HepG2 (cell line): ENCODE results near the gene VPS18. TPM values are rescaled to one million over a fixed set of nuclear protein-coding genes. Genes with fewer than 3 reads are reported as not detected.

ENCODE experiments used
- ATF3 ChIP-seq: sonication (generic); formaldehyde crosslinking; IDR thresholded peaks from 2 replicates; pipeline ENCODE4 v1.4.0; 2020; ENCODE audit warnings: missing genetic modification reagents
- FOXA1 ChIP-seq, 2 experiments: fragments of 450-650 bp in 1 of 2; sonication (generic) in 1 of 2; formaldehyde crosslinking in 1 of 2; IDR thresholded peaks; 2 replicates each; pipeline versions ENCODE4 v1.4.0 to v1.6.1; 2016 to 2020; ENCODE audit warnings: missing genetic modification reagents in 1 of 2
- HDAC1 ChIP-seq: sonication (generic); formaldehyde crosslinking; IDR thresholded peaks from 2 replicates; pipeline ENCODE4 v1.5.1; 2020; ENCODE audit warnings: mild to moderate bottlenecking, missing genetic modification reagents
- NCOA2 ChIP-seq: sonication (generic); formaldehyde crosslinking; IDR thresholded peaks from 2 replicates; pipeline ENCODE4 v1.8.0; 2022; ENCODE audit warnings: inconsistent platforms
- SP4 ChIP-seq: sonication (generic); formaldehyde crosslinking; IDR thresholded peaks from 2 replicates; pipeline ENCODE4 v1.8.1; 2023; ENCODE audit warnings: mild to moderate bottlenecking, missing genetic modification reagents
- TBX2 ChIP-seq: sonication (generic); formaldehyde crosslinking; IDR thresholded peaks from 2 replicates; pipeline ENCODE4 v1.5.0; 2020; ENCODE audit warnings: missing genetic modification reagents, mild to moderate bottlenecking, borderline replicate concordance
- ZNF367 ChIP-seq: sonication (generic); formaldehyde crosslinking; IDR thresholded peaks from 2 replicates; pipeline ENCODE4 v1.4.0; 2020; ENCODE audit warnings: missing genetic modification reagents, borderline replicate concordance
- polyA plus RNA-seq, 8 experiments: library from polyadenylated mRNA; depleted of rRNA in 3 of 8; stranded (reverse) in 7 of 8; unstranded in 1 of 8; fragments of >200 nt; fragmentation: Illumina TruSeq in 4 of 8; extraction: Trizol in 4 of 8; gene quantifications; 2 replicates each; pipeline versions ENCODE4 v1.2.1 to v1.2.3, GENCODE V29; 2011 to 2016; ENCODE audit warnings: low read depth in 4 of 8, missing spikeins in 1 of 8, mixed read lengths in 1 of 8; ENCODE audit not compliant: insufficient read depth in 1 of 8
- total RNA-seq, 5 experiments: library from RNA; depleted of rRNA; stranded (reverse); fragments of >200 nt; fragmentation: Illumina TruSeq; extraction: Trizol; gene quantifications; 2 replicates each; pipeline ENCODE4 v1.2.3, GENCODE V29; 2016; ENCODE audit warnings: low read depth in 1 of 5
- TF ChIP-seq, protein P1 (sequence below): sonication (generic); formaldehyde crosslinking; IDR thresholded peaks from 2 replicates; pipeline ENCODE4 v1.5.0; 2020; ENCODE audit warnings: mild to moderate bottlenecking, missing genetic modification reagents
- TF ChIP-seq, protein P2 (sequence below): IDR thresholded peaks from 2 replicates; pipeline ENCODE4 v1.6.1; 2012; ENCODE audit warnings: low read depth, low read length, improper control_type of control experiment
- TF ChIP-seq, protein P3 (sequence below): sonication (generic); formaldehyde crosslinking; IDR thresholded peaks from 2 replicates; pipeline ENCODE4 v1.4.0; 2020; ENCODE audit warnings: missing genetic modification reagents, borderline replicate concordance
- TF ChIP-seq, protein P4 (sequence below), 2 experiments: sonication (generic) in 1 of 2; formaldehyde crosslinking in 1 of 2; IDR thresholded peaks; 2 replicates each; pipeline versions ENCODE4 v1.4.0 to v1.6.1; 2016 to 2020; ENCODE audit warnings: borderline replicate concordance in 1 of 2, low read depth in 1 of 2, mild to moderate bottlenecking in 1 of 2, missing genetic modification reagents in 1 of 2

The VPS18 gene
- total and polyA plus RNA-seq, 2 of the 13 experiments (the other 11 are each of a cell fraction or from before 2014, with no cell fraction given): 5.8 to 17.0 TPM

DNA sequence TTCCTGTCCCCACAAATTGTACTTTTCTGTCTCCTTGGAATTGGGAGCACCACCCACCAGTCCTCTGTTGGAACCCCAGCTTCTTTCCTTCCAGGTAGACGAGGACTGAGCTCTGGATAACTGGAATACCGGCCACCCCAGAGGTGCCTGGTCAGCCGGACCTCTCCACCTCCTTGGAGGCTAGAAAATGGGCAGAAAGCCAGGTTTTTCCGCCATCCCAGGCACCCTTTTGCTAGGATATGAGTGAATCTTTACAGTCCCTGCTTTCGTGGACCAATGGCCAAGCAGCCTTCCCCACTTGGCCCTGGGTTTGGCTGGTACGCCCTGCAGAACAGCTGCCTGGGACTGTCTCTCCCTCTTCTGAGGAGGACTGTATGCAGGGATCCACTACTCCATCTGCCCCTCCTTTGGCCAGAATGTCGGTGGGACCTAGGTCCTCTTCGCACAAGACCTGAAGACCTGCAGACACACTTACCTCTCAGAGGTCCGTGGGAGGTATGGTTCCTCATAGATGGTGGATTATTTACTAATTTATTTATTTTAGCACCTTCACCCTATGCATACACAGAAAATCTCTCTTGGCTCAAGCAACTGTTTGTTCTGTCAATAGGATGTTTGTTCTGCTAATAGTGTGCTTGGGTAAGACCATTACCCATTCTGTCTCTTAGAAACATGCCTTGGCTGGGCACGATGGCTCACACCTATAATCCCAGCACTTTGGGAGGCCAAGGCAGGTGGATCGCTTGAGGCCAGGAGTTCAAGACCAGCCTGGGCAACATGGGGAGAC lies 50.5 kb downstream of the VPS18 start (continued):
- TF ChIP-seq, protein P1, sequence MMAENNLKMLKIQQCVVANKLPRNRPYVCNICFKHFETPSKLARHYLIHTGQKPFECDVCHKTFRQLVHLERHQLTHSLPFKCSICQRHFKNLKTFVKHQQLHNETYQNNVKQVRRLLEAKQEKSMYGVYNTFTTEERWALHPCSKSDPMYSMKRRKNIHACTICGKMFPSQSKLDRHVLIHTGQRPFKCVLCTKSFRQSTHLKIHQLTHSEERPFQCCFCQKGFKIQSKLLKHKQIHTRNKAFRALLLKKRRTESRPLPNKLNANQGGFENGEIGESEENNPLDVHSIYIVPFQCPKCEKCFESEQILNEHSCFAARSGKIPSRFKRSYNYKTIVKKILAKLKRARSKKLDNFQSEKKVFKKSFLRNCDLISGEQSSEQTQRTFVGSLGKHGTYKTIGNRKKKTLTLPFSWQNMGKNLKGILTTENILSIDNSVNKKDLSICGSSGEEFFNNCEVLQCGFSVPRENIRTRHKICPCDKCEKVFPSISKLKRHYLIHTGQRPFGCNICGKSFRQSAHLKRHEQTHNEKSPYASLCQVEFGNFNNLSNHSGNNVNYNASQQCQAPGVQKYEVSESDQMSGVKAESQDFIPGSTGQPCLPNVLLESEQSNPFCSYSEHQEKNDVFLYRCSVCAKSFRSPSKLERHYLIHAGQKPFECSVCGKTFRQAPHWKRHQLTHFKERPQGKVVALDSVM (CRISPR knock-in tag): no peak
- TF ChIP-seq HDAC1 (CRISPR knock-in tag) (peak; percentile 45; the same call in 1 of the 2 replicates), NCOA2 (0 out of 2 replicates have a peak, but pooled peaks have one; percentile 28), TBX2 (CRISPR knock-in tag) (peak; percentile 49; the same call in 1 of the 2 replicates), ZNF367 (no peak), ATF3 (CRISPR knock-in tag) (no peak), SP4 (CRISPR knock-in tag) (no peak), FOXA1 (IDR thresholded peaks at IDR 0.05) (0 out of 2 replicates have a peak, but pooled peaks have one; percentile 29), FOXA1 (CRISPR knock-in tag; IDR thresholded peaks at IDR 0.05) (peak; percentile 71)
- TF ChIP-seq, protein P2, sequence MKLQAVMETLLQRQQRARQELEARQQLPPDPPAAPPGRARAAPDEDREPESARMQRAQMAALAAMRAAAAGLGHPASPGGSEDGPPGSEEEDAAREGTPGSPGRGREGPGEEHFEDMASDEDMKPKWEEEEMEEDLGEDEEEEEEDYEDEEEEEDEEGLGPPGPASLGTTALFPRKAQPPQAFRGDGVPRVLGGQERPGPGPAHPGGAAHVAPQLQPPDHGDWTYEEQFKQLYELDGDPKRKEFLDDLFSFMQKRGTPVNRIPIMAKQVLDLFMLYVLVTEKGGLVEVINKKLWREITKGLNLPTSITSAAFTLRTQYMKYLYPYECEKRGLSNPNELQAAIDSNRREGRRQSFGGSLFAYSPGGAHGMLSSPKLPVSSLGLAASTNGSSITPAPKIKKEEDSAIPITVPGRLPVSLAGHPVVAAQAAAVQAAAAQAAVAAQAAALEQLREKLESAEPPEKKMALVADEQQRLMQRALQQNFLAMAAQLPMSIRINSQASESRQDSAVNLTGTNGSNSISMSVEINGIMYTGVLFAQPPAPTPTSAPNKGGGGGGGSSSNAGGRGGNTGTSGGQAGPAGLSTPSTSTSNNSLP: 0 out of 2 replicates have a peak, but pooled peaks have one; percentile 10
- TF ChIP-seq, protein P3, sequence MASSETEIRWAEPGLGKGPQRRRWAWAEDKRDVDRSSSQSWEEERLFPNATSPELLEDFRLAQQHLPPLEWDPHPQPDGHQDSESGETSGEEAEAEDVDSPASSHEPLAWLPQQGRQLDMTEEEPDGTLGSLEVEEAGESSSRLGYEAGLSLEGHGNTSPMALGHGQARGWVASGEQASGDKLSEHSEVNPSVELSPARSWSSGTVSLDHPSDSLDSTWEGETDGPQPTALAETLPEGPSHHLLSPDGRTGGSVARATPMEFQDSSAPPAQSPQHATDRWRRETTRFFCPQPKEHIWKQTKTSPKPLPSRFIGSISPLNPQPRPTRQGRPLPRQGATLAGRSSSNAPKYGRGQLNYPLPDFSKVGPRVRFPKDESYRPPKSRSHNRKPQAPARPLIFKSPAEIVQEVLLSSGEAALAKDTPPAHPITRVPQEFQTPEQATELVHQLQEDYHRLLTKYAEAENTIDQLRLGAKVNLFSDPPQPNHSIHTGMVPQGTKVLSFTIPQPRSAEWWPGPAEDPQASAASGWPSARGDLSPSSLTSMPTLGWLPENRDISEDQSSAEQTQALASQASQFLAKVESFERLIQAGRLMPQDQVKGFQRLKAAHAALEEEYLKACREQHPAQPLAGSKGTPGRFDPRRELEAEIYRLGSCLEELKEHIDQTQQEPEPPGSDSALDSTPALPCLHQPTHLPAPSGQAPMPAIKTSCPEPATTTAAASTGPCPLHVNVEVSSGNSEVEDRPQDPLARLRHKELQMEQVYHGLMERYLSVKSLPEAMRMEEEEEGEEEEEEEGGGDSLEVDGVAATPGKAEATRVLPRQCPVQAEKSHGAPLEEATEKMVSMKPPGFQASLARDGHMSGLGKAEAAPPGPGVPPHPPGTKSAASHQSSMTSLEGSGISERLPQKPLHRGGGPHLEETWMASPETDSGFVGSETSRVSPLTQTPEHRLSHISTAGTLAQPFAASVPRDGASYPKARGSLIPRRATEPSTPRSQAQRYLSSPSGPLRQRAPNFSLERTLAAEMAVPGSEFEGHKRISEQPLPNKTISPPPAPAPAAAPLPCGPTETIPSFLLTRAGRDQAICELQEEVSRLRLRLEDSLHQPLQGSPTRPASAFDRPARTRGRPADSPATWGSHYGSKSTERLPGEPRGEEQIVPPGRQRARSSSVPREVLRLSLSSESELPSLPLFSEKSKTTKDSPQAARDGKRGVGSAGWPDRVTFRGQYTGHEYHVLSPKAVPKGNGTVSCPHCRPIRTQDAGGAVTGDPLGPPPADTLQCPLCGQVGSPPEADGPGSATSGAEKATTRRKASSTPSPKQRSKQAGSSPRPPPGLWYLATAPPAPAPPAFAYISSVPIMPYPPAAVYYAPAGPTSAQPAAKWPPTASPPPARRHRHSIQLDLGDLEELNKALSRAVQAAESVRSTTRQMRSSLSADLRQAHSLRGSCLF: no peak
- TF ChIP-seq, protein P4, sequence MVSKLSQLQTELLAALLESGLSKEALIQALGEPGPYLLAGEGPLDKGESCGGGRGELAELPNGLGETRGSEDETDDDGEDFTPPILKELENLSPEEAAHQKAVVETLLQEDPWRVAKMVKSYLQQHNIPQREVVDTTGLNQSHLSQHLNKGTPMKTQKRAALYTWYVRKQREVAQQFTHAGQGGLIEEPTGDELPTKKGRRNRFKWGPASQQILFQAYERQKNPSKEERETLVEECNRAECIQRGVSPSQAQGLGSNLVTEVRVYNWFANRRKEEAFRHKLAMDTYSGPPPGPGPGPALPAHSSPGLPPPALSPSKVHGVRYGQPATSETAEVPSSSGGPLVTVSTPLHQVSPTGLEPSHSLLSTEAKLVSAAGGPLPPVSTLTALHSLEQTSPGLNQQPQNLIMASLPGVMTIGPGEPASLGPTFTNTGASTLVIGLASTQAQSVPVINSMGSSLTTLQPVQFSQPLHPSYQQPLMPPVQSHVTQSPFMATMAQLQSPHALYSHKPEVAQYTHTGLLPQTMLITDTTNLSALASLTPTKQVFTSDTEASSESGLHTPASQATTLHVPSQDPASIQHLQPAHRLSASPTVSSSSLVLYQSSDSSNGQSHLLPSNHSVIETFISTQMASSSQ (IDR thresholded peaks at IDR 0.05; ENCODE audit: low read depth): no peak
- TF ChIP-seq, protein P4 (CRISPR knock-in tag; IDR thresholded peaks at IDR 0.05; ENCODE audit: borderline replicate concordance): no peak
